Measurements from ENCODE around the gene GABRR2. TPM values are rescaled to one million over a fixed set of nuclear protein-coding genes. Genes with fewer than 3 reads are reported as not detected.

Gene GABRR2
- total and polyA plus RNA-seq, 2 of the 4 experiments (the other 2 are of a cell fraction) = 0.26 TPM; not detected in 1

- Histone ChIP-seq H2BK20ac (ENCODE audit: low read depth, low read length) (no peak overlapping the region), H3K36me3 (ENCODE audit: control insufficient read depth, insufficient read depth, low read length) (no peaks in the 10 kb centered on the region), H2AK5ac (ENCODE audit: low read depth, low read length) (no peak overlapping the region), H3K9me1 (ENCODE audit: insufficient read depth, low read length) (no peaks in the 10 kb centered on the region), H4K91ac (ENCODE audit: insufficient read depth, low read depth, low read length) (no peak overlapping the region), H4K8ac (ENCODE audit: low read depth in 2 of 2, low read length in 2 of 2) (no peak overlapping the region), H3K4me2 (ENCODE audit: low read depth, low read length) (no peak overlapping the region), H2BK5ac (ENCODE audit: low read depth, low read length, poor library complexity, severe bottlenecking) (no peak overlapping the region), H3K23ac (ENCODE audit: low read depth, low read length) (no peak overlapping the region; the same call in 1 of the 2 replicates), H3K9me3 (ENCODE audit: control insufficient read depth, insufficient read depth, low read length) (no peaks in the 10 kb centered on the region), H3K56ac (ENCODE audit: extremely low read depth, insufficient read depth, low read length) (no peak overlapping the region), H2BK15ac (ENCODE audit: low read depth, low read length) (no peak overlapping the region), H4K20me1 (ENCODE audit: insufficient read depth, low read length) (no peaks in the 10 kb centered on the region), H3K27me3 (ENCODE audit: control insufficient read depth, insufficient read depth, low read length) (peaks cover 18% of the 10 kb centered on the region), H3K27ac (ENCODE audit: insufficient read depth, low read length) (no peak overlapping the region), H3K4me1 (ENCODE audit: control insufficient read depth, insufficient read depth, low read length) (no peaks in the 10 kb centered on the region), H3K14ac (replicated peaks; ENCODE audit: low read depth, low read length) (no peak overlapping the region), H3K18ac (ENCODE audit: low read depth, low read length) (no peak overlapping the region), H2BK120ac (ENCODE audit: low read depth, low read length) (no peak overlapping the region), H2AK9ac (replicated peaks; ENCODE audit: low read depth, low read length, poor library complexity) (no peak overlapping the region), H3K79me1 (ENCODE audit: low read depth in 1 of 2, low read length in 2 of 2) (no peaks in the 10 kb centered on the region), H2AFZ (replicated peaks; ENCODE audit: low read length, poor library complexity) (no peak overlapping the region), H3K4me3 (ENCODE audit: insufficient read depth, low read depth, low read length) (no peak overlapping the region), H4K5ac (ENCODE audit: low read depth, low read length) (no peak overlapping the region), H3K9ac (ENCODE audit: low read depth, low read length) (no peak overlapping the region), H3K4ac (ENCODE audit: low read depth, low read length) (no peak overlapping the region)
- dilution Hi-C loops (cut with HindIII; ENCODE audit: low sequenced_read_pairs, unreplicated experiment) = no loop called here
- no CpG with 5 or more reads among the region's 5 CpGs for WGBS, 2 experiments (ENCODE audit: extremely low coverage in 2 of 2, insufficient read length in 1 of 2)
- intact Hi-C loops (cut with micrococcal nuclease) = no loop called here
- POLR2A ChIA-PET (ENCODE audit: unreplicated experiment) = interaction anchor here (1.0 kb wide), 1 partner anchor 164 kb away, joined by 4 read pairs; the partner anchor contains the start of gene PNRC1
- CTCF ChIA-PET = interaction anchor here (1.5 kb wide), 1 partner anchor 262 kb away, joined by 5 read pairs; no protein-coding TSS in a partner anchor
- ATAC-seq (ENCODE audit: low read depth) = no peak
- no TSS peak for BruUV-seq (replicated peaks)
- DNase-seq = no peak
- in situ Hi-C loops (cut with MboI; ENCODE audit: low sequenced_read_pairs) = loop anchor here (5.0 to 10.0 kb wide), 2 partner anchors 120 to 262 kb away; no protein-coding TSS in a partner anchor
- TF ChIP-seq RFX5 (IDR thresholded peaks at IDR 0.05; ENCODE audit: low read depth, low read length) (no peak), FOS (IDR thresholded peaks at IDR 0.05; ENCODE audit: low read depth, low read length) (no peak), CEBPB (IDR thresholded peaks at IDR 0.05; ENCODE audit: low read depth, low read length) (no peak), BHLHE40 (IDR thresholded peaks at IDR 0.05; ENCODE audit: low read depth, low read length) (no peak), POLR2A (IDR thresholded peaks at IDR 0.05; ENCODE audit: low read depth, low read length) (no peak), CHD1 (IDR thresholded peaks at IDR 0.05; ENCODE audit: low read depth, low read length) (no peak), USF2 (IDR thresholded peaks at IDR 0.05; ENCODE audit: low read depth, low read length) (no peak), MAFK (IDR thresholded peaks at IDR 0.05; ENCODE audit: low read depth, low read length) (no peak), SMC3 (IDR thresholded peaks at IDR 0.05; ENCODE audit: low read depth, low read length) (no peak), NFE2L2 (IDR thresholded peaks at IDR 0.05; ENCODE audit: low read depth, low read length) (no peak), MXI1 (IDR thresholded peaks at IDR 0.05; ENCODE audit: borderline replicate concordance, low read depth, low read length) (no peak), MAZ (IDR thresholded peaks at IDR 0.05; ENCODE audit: borderline replicate concordance, low read depth, low read length) (no peak), RCOR1 (IDR thresholded peaks at IDR 0.05; ENCODE audit: insufficient replicate concordance, low read length) (no peak), ELK1 (IDR thresholded peaks at IDR 0.05; ENCODE audit: borderline replicate concordance, low read depth, low read length) (no peak)
- TF ChIP-seq, protein P1, sequence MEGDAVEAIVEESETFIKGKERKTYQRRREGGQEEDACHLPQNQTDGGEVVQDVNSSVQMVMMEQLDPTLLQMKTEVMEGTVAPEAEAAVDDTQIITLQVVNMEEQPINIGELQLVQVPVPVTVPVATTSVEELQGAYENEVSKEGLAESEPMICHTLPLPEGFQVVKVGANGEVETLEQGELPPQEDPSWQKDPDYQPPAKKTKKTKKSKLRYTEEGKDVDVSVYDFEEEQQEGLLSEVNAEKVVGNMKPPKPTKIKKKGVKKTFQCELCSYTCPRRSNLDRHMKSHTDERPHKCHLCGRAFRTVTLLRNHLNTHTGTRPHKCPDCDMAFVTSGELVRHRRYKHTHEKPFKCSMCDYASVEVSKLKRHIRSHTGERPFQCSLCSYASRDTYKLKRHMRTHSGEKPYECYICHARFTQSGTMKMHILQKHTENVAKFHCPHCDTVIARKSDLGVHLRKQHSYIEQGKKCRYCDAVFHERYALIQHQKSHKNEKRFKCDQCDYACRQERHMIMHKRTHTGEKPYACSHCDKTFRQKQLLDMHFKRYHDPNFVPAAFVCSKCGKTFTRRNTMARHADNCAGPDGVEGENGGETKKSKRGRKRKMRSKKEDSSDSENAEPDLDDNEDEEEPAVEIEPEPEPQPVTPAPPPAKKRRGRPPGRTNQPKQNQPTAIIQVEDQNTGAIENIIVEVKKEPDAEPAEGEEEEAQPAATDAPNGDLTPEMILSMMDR (conservative IDR thresholded peaks at IDR 0.05; ENCODE audit: low read depth, low read length) = no peak
Measured at GRCh38 chr6:89244241-89244985, 70.7 kb downstream of the GABRR2 start.

All from IMR-90 (cell line).